Keratinocyte (primary cell): ENCODE measurements around the gene C17orf75. TPM values are rescaled to one million over a fixed set of nuclear protein-coding genes. Genes with fewer than 3 reads are reported as not detected.

ENCODE experiments used
- DNase-seq: peaks from one replicate; pipeline ENCODE4 v3.0.0-alpha.2; 2011; ENCODE audit warnings: low read depth, missing footprints, low spot score
- FAIRE-seq: peaks from 2 replicates; lab custom pipeline; 2011; peaks lifted over from hg19 to GRCh38; lab: Jason Lieb, UNC
- H2AFZ ChIP-seq: 2 replicates; pipeline ENCODE4 v1.6.0; 2012; ENCODE audit warnings: low read length, control low read depth, inconsistent platforms; ENCODE audit not compliant: control insufficient read depth
- H3K27ac ChIP-seq: 2 replicates; pipeline ENCODE4 v1.5.1; 2011; ENCODE audit warnings: low read length; ENCODE audit not compliant: control insufficient read depth, insufficient read depth
- H3K27me3 ChIP-seq: 3 replicates; pipeline ENCODE4 v1.6.0; 2011; ENCODE audit warnings: low read length; ENCODE audit not compliant: control insufficient read depth, insufficient read depth; ENCODE audit errors: extremely low read depth
- H3K36me3 ChIP-seq, 2 experiments: 2 replicates in 1 of 2; 3 replicates in 1 of 2; pipeline ENCODE4 v1.5.1; 2011; ENCODE audit warnings: low read length in 2 of 2, mild to moderate bottlenecking in 1 of 2; ENCODE audit not compliant: control insufficient read depth in 2 of 2, insufficient read depth in 2 of 2; ENCODE audit errors: extremely low read depth in 1 of 2
- H3K4me1 ChIP-seq: 3 replicates; pipeline ENCODE4 v1.5.1; 2011; ENCODE audit warnings: low read length; ENCODE audit not compliant: control insufficient read depth, insufficient read depth; ENCODE audit errors: extremely low read depth
- H3K4me2 ChIP-seq: 3 replicates; pipeline ENCODE4 v1.6.0; 2011; ENCODE audit warnings: low read depth, low read length; ENCODE audit not compliant: control insufficient read depth, insufficient read depth; ENCODE audit errors: extremely low read depth
- H3K4me3 ChIP-seq, 3 experiments: fragments of 200-600 bp in 1 of 3; sonication (generic) in 1 of 3; 2 replicates in 2 of 3; 3 replicates in 1 of 3; pipeline ENCODE4 v1.5.1; 2011 to 2016; ENCODE audit warnings: low read length in 3 of 3, mild to moderate bottlenecking in 3 of 3, control low read depth in 2 of 3, inconsistent platforms in 1 of 3, low read depth in 1 of 3, mixed read lengths in 1 of 3, mixed run types in 1 of 3, moderate library complexity in 1 of 3; ENCODE audit not compliant: control insufficient read depth in 2 of 3, insufficient read depth in 2 of 3; ENCODE audit errors: extremely low read depth in 1 of 3
- H3K79me2 ChIP-seq: 2 replicates; pipeline ENCODE4 v1.6.0; 2012; ENCODE audit warnings: low read length; ENCODE audit not compliant: control insufficient read depth, insufficient read depth
- H3K9ac ChIP-seq: 3 replicates; pipeline ENCODE4 v1.6.0; 2011; ENCODE audit warnings: low read length; ENCODE audit not compliant: control insufficient read depth, insufficient read depth; ENCODE audit errors: extremely low read depth
- H3K9me1 ChIP-seq: 3 replicates; pipeline ENCODE4 v1.6.0; 2011; ENCODE audit warnings: low read length; ENCODE audit not compliant: control insufficient read depth, insufficient read depth; ENCODE audit errors: extremely low read depth
- H3K9me3 ChIP-seq: 2 replicates; pipeline ENCODE4 v1.5.1; 2012; ENCODE audit warnings: low read depth, low read length; ENCODE audit not compliant: control insufficient read depth
- H4K20me1 ChIP-seq: 3 replicates; pipeline ENCODE4 v1.6.0; 2011; ENCODE audit warnings: low read length; ENCODE audit not compliant: control insufficient read depth, insufficient read depth; ENCODE audit errors: extremely low read depth
- CTCF ChIP-seq, 3 experiments: IDR thresholded peaks in 1 of 3; conservative IDR thresholded peaks in 1 of 3; optimal IDR thresholded peaks in 1 of 3; 2 replicates in 2 of 3; 3 replicates in 1 of 3; pipeline versions ENCODE3 to v1.5.1; 2011; ENCODE audit warnings: low read length in 3 of 3, mild to moderate bottlenecking in 3 of 3, moderate library complexity in 2 of 3, control low read depth in 1 of 3, inconsistent platforms in 1 of 3; ENCODE audit not compliant: insufficient read depth in 2 of 3; ENCODE audit errors: extremely low read depth in 1 of 3
- EZH2 ChIP-seq: IDR thresholded peaks from one replicate; pipeline ENCODE4 v1.6.1; 2012; ENCODE audit warnings: inconsistent platforms, mild to moderate bottlenecking, low read length, moderate library complexity
- dilution Hi-C: fragments of 300-500 bp; cut with MboI; formaldehyde crosslinking; loops from one replicate; pipeline ENCODE4 v1.7.0; 2020; ENCODE audit warnings: low sequenced_read_pairs; ENCODE audit not compliant: extremely low pct_ligation_motif_present
- polyA plus RNA-seq, 5 experiments: library from polyadenylated mRNA; depleted of rRNA in 3 of 5; stranded (reverse) in 3 of 5; stranded (forward) in 1 of 5; unstranded in 1 of 5; fragments of >200 nt; gene quantifications; 1 replicate in 1 of 5; 2 replicates in 3 of 5; 3 replicates in 1 of 5; pipeline versions ENCODE4 v1.2.1 to v1.2.3, GENCODE V29; 2011 to 2012; ENCODE audit warnings: missing spikeins in 2 of 5, low read depth in 1 of 5, low replicate concordance in 1 of 5

C17orf75 gene
- polyA plus RNA-seq, 1 donor (not counting 4 experiments of a cell fraction or from before 2014, with no cell fraction given): 18.7 TPM

DNA sequence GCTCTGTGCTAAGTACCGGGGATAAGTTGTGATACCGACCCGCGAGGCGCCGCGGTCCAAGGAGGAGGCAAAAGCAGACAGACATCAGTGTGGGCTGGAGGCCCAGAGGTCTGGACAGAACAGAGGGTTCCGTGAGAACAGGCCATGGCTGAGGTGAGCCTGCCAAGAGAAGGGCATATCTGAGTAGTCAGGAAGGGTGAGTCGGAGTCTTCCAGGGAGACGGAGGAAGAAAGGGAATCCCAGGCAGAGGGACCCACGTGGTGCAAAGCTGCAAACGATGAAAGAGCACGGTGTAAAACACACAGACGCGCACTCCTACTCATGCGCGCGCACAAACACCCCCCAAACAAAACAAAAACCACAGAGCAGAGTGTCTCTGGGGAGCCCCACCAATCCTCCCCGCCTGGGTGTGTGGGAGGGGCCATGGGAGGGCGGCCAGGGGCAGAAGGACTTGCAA lies 58.2 kb downstream of the C17orf75 start:
- Histone ChIP-seq H3K4me1 (no peaks in the 10 kb centered on the region), H3K36me3 (no peaks in the 10 kb centered on the region), H3K9ac (no peak overlapping the region), H3K27ac (no peak overlapping the region), H3K79me2 (no peaks in the 10 kb centered on the region), H2AFZ (no peak overlapping the region), H3K9me3 (no peaks in the 10 kb centered on the region), H3K4me3 (no peak overlapping the region), H3K9me1 (no peaks in the 10 kb centered on the region), H3K4me2 (no peak overlapping the region), H3K27me3 (peaks cover 13% of the 10 kb centered on the region), H4K20me1 (no peaks in the 10 kb centered on the region)
- FAIRE-seq (no peak), DNase-seq (no peak)
- dilution Hi-C loops: no loop called here
- TF ChIP-seq CTCF (optimal IDR thresholded peaks at IDR 0.05 in 1 of 3, IDR thresholded peaks at IDR 0.05 in 1 of 3, conservative IDR thresholded peaks at IDR 0.05 in 1 of 3; ENCODE audit: extremely low read depth in 1 of 3, insufficient read depth in 2 of 3, low read length in 3 of 3) (no peak), EZH2 (no peak)

DNA sequence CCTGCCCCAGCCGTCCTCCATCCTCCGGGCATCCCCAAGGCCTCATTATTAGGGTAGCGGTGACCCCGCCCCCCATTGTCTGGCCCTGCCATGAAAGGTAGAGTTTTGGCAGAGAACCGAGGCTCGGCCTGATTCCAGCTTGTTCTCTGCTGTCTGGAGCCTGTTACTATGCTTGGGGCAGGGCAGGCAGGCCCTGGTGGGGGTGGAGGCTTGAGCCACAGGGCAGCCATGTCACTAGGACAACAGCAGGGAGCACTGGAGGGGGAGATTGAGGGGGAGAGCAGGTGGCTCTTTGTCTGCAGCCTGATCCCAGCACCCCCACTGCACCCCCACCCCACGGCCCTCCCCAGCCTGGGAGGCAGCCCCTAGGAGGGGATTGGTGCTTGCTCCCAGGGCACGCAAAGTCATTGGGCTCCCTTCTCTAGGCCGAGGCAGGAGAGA lies 60.9 kb downstream of the C17orf75 start:
- no peak overlapping the region for H3K4me2 ChIP-seq
- no peak for DNase-seq
- H3K9ac ChIP-seq: no peak overlapping the region
- dilution Hi-C loops: no loop called here
- no peak overlapping the region for H2AFZ ChIP-seq
- no peaks in the 10 kb centered on the region for H3K9me1 ChIP-seq
- H3K36me3 ChIP-seq: no peaks in the 10 kb centered on the region
- peaks cover 13% of the 10 kb centered on the region for H3K27me3 ChIP-seq
- no peaks in the 10 kb centered on the region for H4K20me1 ChIP-seq
- H3K9me3 ChIP-seq: no peaks in the 10 kb centered on the region
- no peaks in the 10 kb centered on the region for H3K4me1 ChIP-seq
- no peak overlapping the region for H3K4me3 ChIP-seq
- H3K27ac ChIP-seq: no peak overlapping the region
- TF ChIP-seq CTCF (optimal IDR thresholded peaks at IDR 0.05 in 1 of 3, IDR thresholded peaks at IDR 0.05 in 1 of 3, conservative IDR thresholded peaks at IDR 0.05 in 1 of 3; ENCODE audit: extremely low read depth in 1 of 3, insufficient read depth in 2 of 3, low read length in 3 of 3): no peak
- no peak for TF ChIP-seq EZH2
- no peaks in the 10 kb centered on the region for H3K79me2 ChIP-seq
- FAIRE-seq: no peak
